Neural cell (in vitro differentiated cells): Measurements from ENCODE around the gene ZDHHC14. TPM values are rescaled to one million over a fixed set of nuclear protein-coding genes. Genes with fewer than 3 reads are reported as not detected.

Source experiments
- H2AFZ ChIP-seq: fragments of 200-600, 300-800 bp; sonication (generic), shearing (Covaris generic); 2 replicates; pipeline ENCODE4 v1.6.0; 2014; ENCODE audit warnings: low read depth, mild to moderate bottlenecking, antibody characterized with exemption, low read length, moderate library complexity
- H3F3A ChIP-seq: fragments of 200-600 bp; shearing (Covaris generic); 2 replicates; pipeline ENCODE4 v1.6.1; 2016; ENCODE audit warnings: mild to moderate bottlenecking, moderate library complexity, mixed read lengths, antibody characterized with exemption, low read length; ENCODE audit not compliant: insufficient read depth, poor library complexity, severe bottlenecking
- H3K27ac ChIP-seq: fragments of 200-600, 300-800 bp; sonication (generic), shearing (Covaris generic); 2 replicates; pipeline ENCODE4 v1.5.1; 2014; ENCODE audit warnings: mild to moderate bottlenecking, low read length, moderate library complexity
- H3K27me3 ChIP-seq: fragments of 300-800, 200-600 bp; sonication (generic), shearing (Covaris generic); 2 replicates; pipeline ENCODE4 v1.6.0; 2014; ENCODE audit warnings: mild to moderate bottlenecking, low read depth, low read length, moderate library complexity; ENCODE audit not compliant: insufficient read depth
- H3K36me3 ChIP-seq: fragments of 300-800, 200-600 bp; sonication (generic), shearing (Covaris generic); 2 replicates; pipeline ENCODE4 v1.5.1; 2014; ENCODE audit warnings: mild to moderate bottlenecking, antibody characterized with exemption, low read length, moderate library complexity; ENCODE audit not compliant: insufficient read depth
- H3K4me2 ChIP-seq: fragments of 300-800, 200-600 bp; sonication (generic), shearing (Covaris generic); 2 replicates; pipeline ENCODE4 v1.6.0; 2014; ENCODE audit warnings: mild to moderate bottlenecking, low read length
- H3K4me3 ChIP-seq: fragments of 300-800, 200-600 bp; sonication (generic), shearing (Covaris generic); 2 replicates; pipeline ENCODE4 v1.5.1; 2014; ENCODE audit warnings: mild to moderate bottlenecking, low read length, moderate library complexity
- H3K79me2 ChIP-seq: fragments of 200-600 bp; shearing (Covaris generic); replicated peaks from 2 replicates; pipeline ENCODE4 v1.6.0; 2014; ENCODE audit warnings: mild to moderate bottlenecking, low read length, moderate library complexity; ENCODE audit not compliant: insufficient read depth
- H3K9ac ChIP-seq: fragments of 300-800, 200-600 bp; sonication (generic), shearing (Covaris generic); 2 replicates; pipeline ENCODE4 v1.6.1; 2016; ENCODE audit warnings: mild to moderate bottlenecking, low read length, mixed read lengths
- H3K9me2 ChIP-seq: fragments of 200-600 bp; shearing (Covaris generic); 2 replicates; pipeline ENCODE4 v1.6.1; 2016; ENCODE audit warnings: mild to moderate bottlenecking, low read length, mixed read lengths; ENCODE audit not compliant: insufficient read depth
- H3K9me3 ChIP-seq: fragments of 200-600, 300-800 bp; sonication (generic), shearing (Covaris generic); 2 replicates; pipeline ENCODE4 v1.6.1; 2016; ENCODE audit warnings: mild to moderate bottlenecking, mixed run types, low read length, moderate library complexity, mixed read lengths
- H4K20me1 ChIP-seq: fragments of 200-600 bp; shearing (Covaris generic); 2 replicates; pipeline ENCODE4 v1.6.1; 2016; ENCODE audit warnings: mild to moderate bottlenecking, mixed run types; ENCODE audit not compliant: insufficient read depth
- CTCF ChIP-seq: fragments of 450-650 bp; IDR thresholded peaks from 2 replicates; pipeline ENCODE4 v1.5.1; 2014; ENCODE audit warnings: antibody characterized with exemption, mild to moderate bottlenecking, moderate library complexity; ENCODE audit not compliant: poor library complexity, severe bottlenecking
- EP300 ChIP-seq: fragments of 450-650 bp; conservative IDR thresholded peaks from 2 replicates; pipeline ENCODE4 v1.6.1; 2014; ENCODE audit warnings: antibody characterized with exemption, mild to moderate bottlenecking, moderate library complexity; ENCODE audit not compliant: poor library complexity, severe bottlenecking
- EZH2 ChIP-seq: fragments of 200-600, 300-800 bp; shearing (Covaris generic), sonication (generic); IDR thresholded peaks from 2 replicates; pipeline ENCODE4 v1.6.1; 2014; ENCODE audit warnings: antibody characterized with exemption, low read length, borderline replicate concordance, mild to moderate bottlenecking; ENCODE audit not compliant: insufficient read depth, poor library complexity, severe bottlenecking
- MXI1 ChIP-seq: fragments of 450-650 bp; conservative IDR thresholded peaks from 2 replicates; pipeline ENCODE4 v1.6.1; 2014; ENCODE audit warnings: antibody characterized with exemption, mild to moderate bottlenecking; ENCODE audit not compliant: poor library complexity, severe bottlenecking
- POLR2AphosphoS5 ChIP-seq: IDR thresholded peaks from 2 replicates; pipeline ENCODE4 v1.6.1; 2012
- RAD21 ChIP-seq: fragments of 450-650 bp; conservative IDR thresholded peaks from 2 replicates; pipeline ENCODE4 v1.6.1; 2014; ENCODE audit warnings: antibody characterized with exemption, mild to moderate bottlenecking, moderate library complexity
- REST ChIP-seq: IDR thresholded peaks from 2 replicates; pipeline ENCODE4 v1.6.1; 2012; ENCODE audit warnings: borderline replicate concordance
- SMC3 ChIP-seq: fragments of 450-650 bp; conservative IDR thresholded peaks from 2 replicates; pipeline ENCODE4 v1.6.1; 2014; ENCODE audit warnings: antibody characterized with exemption, mild to moderate bottlenecking, moderate library complexity; ENCODE audit not compliant: poor library complexity
- TAF1 ChIP-seq: IDR thresholded peaks from 2 replicates; pipeline ENCODE4 v1.6.1; 2012; ENCODE audit warnings: low read depth
- polyA plus RNA-seq: library from polyadenylated mRNA; depleted of rRNA; stranded (reverse); fragments of >200 nt; gene quantifications from 2 replicates; pipeline ENCODE4 v1.2.3, GENCODE V29; 2014

ZDHHC14 gene
- polyA plus RNA-seq, 1 donor from 2014 or later = 4.1 TPM

- TF ChIP-seq EP300 = no peak
- no peak for TF ChIP-seq TAF1
- no peak for TF ChIP-seq MXI1
- TF ChIP-seq REST = no peak
- TF ChIP-seq CTCF = no peak
- no peak for TF ChIP-seq POLR2AphosphoS5
- no peak for TF ChIP-seq RAD21
- TF ChIP-seq SMC3 = no peak
- no peak for TF ChIP-seq EZH2
- no peak overlapping the region for H3K4me2 ChIP-seq
- H3K27me3 ChIP-seq = no peaks in the 10 kb centered on the region
- H3K9ac ChIP-seq = no peak overlapping the region
- H3K36me3 ChIP-seq = no peaks in the 10 kb centered on the region
- no peaks in the 10 kb centered on the region for H3F3A ChIP-seq
- H3K4me3 ChIP-seq = no peak overlapping the region
- no peaks in the 10 kb centered on the region for H4K20me1 ChIP-seq
- H3K9me2 ChIP-seq = no peaks in the 10 kb centered on the region
- no peak overlapping the region for H2AFZ ChIP-seq
- no peaks in the 10 kb centered on the region for H3K79me2 ChIP-seq
- no peak overlapping the region for H3K27ac ChIP-seq
- H3K9me3 ChIP-seq = no peaks in the 10 kb centered on the region
These were observed 261.7 kb downstream of the ZDHHC14 start for GRCh38 chr6:157642736-157643135.

- no peak overlapping the region for H3K4me2 ChIP-seq
- H3K9me3 ChIP-seq = no peaks in the 10 kb centered on the region
- no peaks in the 10 kb centered on the region for H4K20me1 ChIP-seq
- no peak overlapping the region for H2AFZ ChIP-seq
- no peak overlapping the region for H3K4me3 ChIP-seq
- H3K79me2 ChIP-seq = no peaks in the 10 kb centered on the region
- H3F3A ChIP-seq = no peaks in the 10 kb centered on the region
- TF ChIP-seq CTCF (no peak), RAD21 (no peak), MXI1 (no peak), EP300 (no peak), SMC3 (no peak), TAF1 (no peak), EZH2 (no peak), REST (no peak)
- H3K9ac ChIP-seq = no peak overlapping the region
- no peaks in the 10 kb centered on the region for H3K27me3 ChIP-seq
- H3K27ac ChIP-seq = no peak overlapping the region
- no peaks in the 10 kb centered on the region for H3K9me2 ChIP-seq
- no peaks in the 10 kb centered on the region for H3K36me3 ChIP-seq
These were observed 263.2 kb downstream of the ZDHHC14 start for GRCh38 chr6:157644043-157644810.
